ENCODE data around the gene RAD51B.

The RAD51B gene

DNA sequence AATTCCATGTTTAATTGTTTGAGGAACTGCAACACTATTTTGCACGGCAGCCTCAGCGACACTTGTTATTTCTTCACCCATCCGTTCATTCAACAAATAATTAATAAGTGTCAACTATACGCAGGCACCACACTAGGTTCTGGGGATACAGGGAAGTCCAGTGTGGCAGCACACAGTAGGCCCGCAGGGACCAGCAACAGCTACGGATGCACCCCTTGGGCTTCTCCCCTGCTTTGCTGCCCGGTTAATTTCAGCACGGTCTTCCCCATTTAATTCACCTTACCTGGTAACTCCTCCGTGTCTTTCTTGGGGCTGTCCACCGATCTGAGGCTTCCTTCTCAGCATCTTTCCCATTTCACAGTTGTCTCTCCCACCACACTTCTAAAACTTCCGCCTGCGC is 925.0 kb downstream of the RAD51B start:
- Histone ChIP-seq H3K4me3 (ENCODE audit: low read depth, low read length) (no peak overlapping the region), H3K9me3 (ENCODE audit: control insufficient read depth, insufficient read depth, low read depth, low read length) (no peaks in the 10 kb centered on the region), H3K4me1 (ENCODE audit: control insufficient read depth, insufficient read depth, low read length) (no peaks in the 10 kb centered on the region), H3K27ac (ENCODE audit: extremely low read depth, low read depth, low read length) (no peak overlapping the region), H3K36me3 (ENCODE audit: control insufficient read depth in 2 of 2, insufficient read depth in 1 of 2, low read length in 2 of 2) (no peaks in the 10 kb centered on the region)
- TF ChIP-seq ZNF549 (tag by site-specific recombination; IDR thresholded peaks at IDR 0.05) = no peak
- TF ChIP-seq ZNF266 (tag by site-specific recombination; IDR thresholded peaks at IDR 0.05; ENCODE audit: low read depth) = no peak
- TF ChIP-seq, protein P1, sequence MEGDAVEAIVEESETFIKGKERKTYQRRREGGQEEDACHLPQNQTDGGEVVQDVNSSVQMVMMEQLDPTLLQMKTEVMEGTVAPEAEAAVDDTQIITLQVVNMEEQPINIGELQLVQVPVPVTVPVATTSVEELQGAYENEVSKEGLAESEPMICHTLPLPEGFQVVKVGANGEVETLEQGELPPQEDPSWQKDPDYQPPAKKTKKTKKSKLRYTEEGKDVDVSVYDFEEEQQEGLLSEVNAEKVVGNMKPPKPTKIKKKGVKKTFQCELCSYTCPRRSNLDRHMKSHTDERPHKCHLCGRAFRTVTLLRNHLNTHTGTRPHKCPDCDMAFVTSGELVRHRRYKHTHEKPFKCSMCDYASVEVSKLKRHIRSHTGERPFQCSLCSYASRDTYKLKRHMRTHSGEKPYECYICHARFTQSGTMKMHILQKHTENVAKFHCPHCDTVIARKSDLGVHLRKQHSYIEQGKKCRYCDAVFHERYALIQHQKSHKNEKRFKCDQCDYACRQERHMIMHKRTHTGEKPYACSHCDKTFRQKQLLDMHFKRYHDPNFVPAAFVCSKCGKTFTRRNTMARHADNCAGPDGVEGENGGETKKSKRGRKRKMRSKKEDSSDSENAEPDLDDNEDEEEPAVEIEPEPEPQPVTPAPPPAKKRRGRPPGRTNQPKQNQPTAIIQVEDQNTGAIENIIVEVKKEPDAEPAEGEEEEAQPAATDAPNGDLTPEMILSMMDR (tag by site-specific recombination; IDR thresholded peaks at IDR 0.05) = no peak
- TF ChIP-seq ZFP3 (tag by site-specific recombination; IDR thresholded peaks at IDR 0.05; ENCODE audit: low read depth) = no peak
- TF ChIP-seq ZNF621 (tag by site-specific recombination; IDR thresholded peaks at IDR 0.05) = no peak
- TF ChIP-seq OVOL3 (tag by site-specific recombination; IDR thresholded peaks at IDR 0.05) = no peak
- TF ChIP-seq PRDM2 (tag by site-specific recombination; IDR thresholded peaks at IDR 0.05; ENCODE audit: borderline replicate concordance) = no peak
- no peak for TF ChIP-seq ZNF311 (tag by site-specific recombination; IDR thresholded peaks at IDR 0.05; ENCODE audit: borderline replicate concordance)
- no peak for TF ChIP-seq GLI2 (tag by site-specific recombination; IDR thresholded peaks at IDR 0.05; ENCODE audit: borderline replicate concordance, low read depth)
- no peak for TF ChIP-seq MYNN (tag by site-specific recombination; IDR thresholded peaks at IDR 0.05; ENCODE audit: borderline replicate concordance)
- no peak for TF ChIP-seq YY1 (tag by site-specific recombination; IDR thresholded peaks at IDR 0.05)
- POLR2A ChIA-PET = no interaction called here
- CTCF ChIA-PET = no interaction called here

DNA sequence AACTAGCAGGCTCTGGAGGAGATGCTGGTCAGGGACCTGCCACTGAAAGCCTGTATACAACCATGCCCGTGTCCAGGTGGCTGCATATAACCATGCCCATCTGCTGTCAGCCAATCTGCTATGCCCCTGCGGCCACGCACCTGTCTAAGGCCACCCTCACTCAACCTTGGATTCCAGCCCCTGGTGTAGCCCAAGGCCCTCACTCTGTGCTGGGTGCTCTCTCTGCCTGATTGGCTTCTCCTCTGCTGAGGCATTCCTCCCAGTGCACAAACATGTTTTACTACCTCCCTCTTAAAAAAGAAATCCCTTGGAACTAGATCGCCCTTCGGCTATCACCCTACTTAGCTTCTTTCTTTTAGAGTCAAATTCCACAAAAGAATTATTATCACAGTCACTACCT is 927.8 kb downstream of the RAD51B start:
- H3K27ac ChIP-seq (ENCODE audit: extremely low read depth, low read depth, low read length) = no peak overlapping the region
- CTCF ChIA-PET = no interaction called here
- TF ChIP-seq, protein P2, sequence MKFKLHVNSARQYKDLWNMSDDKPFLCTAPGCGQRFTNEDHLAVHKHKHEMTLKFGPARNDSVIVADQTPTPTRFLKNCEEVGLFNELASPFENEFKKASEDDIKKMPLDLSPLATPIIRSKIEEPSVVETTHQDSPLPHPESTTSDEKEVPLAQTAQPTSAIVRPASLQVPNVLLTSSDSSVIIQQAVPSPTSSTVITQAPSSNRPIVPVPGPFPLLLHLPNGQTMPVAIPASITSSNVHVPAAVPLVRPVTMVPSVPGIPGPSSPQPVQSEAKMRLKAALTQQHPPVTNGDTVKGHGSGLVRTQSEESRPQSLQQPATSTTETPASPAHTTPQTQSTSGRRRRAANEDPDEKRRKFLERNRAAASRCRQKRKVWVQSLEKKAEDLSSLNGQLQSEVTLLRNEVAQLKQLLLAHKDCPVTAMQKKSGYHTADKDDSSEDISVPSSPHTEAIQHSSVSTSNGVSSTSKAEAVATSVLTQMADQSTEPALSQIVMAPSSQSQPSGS (tag by site-specific recombination; IDR thresholded peaks at IDR 0.05; ENCODE audit: low read depth) = no peak
- TF ChIP-seq ZNF114 (tag by site-specific recombination; IDR thresholded peaks at IDR 0.05) = no peak
- TF ChIP-seq KLF9 (tag by site-specific recombination; IDR thresholded peaks at IDR 0.05; ENCODE audit: low read depth) = no peak
- TF ChIP-seq GLI4 (tag by site-specific recombination; IDR thresholded peaks at IDR 0.05) = no peak
- no peak for TF ChIP-seq ZNF302 (tag by site-specific recombination; IDR thresholded peaks at IDR 0.05; ENCODE audit: low read depth)
- no peak for TF ChIP-seq HOXC10 (CRISPR knock-in tag; IDR thresholded peaks at IDR 0.05)
- TF ChIP-seq ZNF366 (tag by site-specific recombination; conservative IDR thresholded peaks at IDR 0.05) = no peak
- no peak for TF ChIP-seq SCRT2 (tag by site-specific recombination; IDR thresholded peaks at IDR 0.05)
- no peak for TF ChIP-seq ZNF426 (tag by site-specific recombination; IDR thresholded peaks at IDR 0.05)
- no peak for TF ChIP-seq ZNF626 (tag by site-specific recombination; IDR thresholded peaks at IDR 0.05)
- POLR2A ChIA-PET = no interaction called here
- no peaks in the 10 kb centered on the region for H3K36me3 ChIP-seq (ENCODE audit: control insufficient read depth in 2 of 2, insufficient read depth in 1 of 2, low read length in 2 of 2)
- H3K4me1 ChIP-seq (ENCODE audit: control insufficient read depth, insufficient read depth, low read length) = no peaks in the 10 kb centered on the region
- H3K9me3 ChIP-seq (ENCODE audit: control insufficient read depth, insufficient read depth, low read depth, low read length) = no peaks in the 10 kb centered on the region
- no peak overlapping the region for H3K4me3 ChIP-seq (ENCODE audit: low read depth, low read length)

All from HEK293 (cell line).